HepG2 (cell line): Measurements from ENCODE around the gene SAMD8. TPM values are rescaled to one million over a fixed set of nuclear protein-coding genes. Genes with fewer than 3 reads are reported as not detected.

Experiments
- DBP ChIP-seq: sonication (generic); formaldehyde crosslinking; IDR thresholded peaks from 2 replicates; pipeline ENCODE4 v1.4.0; 2020; ENCODE audit warnings: missing genetic modification reagents; ENCODE audit errors: not compliant biosample characterization
- HNF4G ChIP-seq, 2 experiments: sonication (generic) in 1 of 2; formaldehyde crosslinking in 1 of 2; IDR thresholded peaks; 2 replicates each; pipeline versions ENCODE4 v1.4.0 to v1.6.1; 2011 to 2020; ENCODE audit warnings: borderline replicate concordance in 2 of 2, low read depth in 2 of 2, mild to moderate bottlenecking in 2 of 2, low read length in 1 of 2, missing genetic modification reagents in 1 of 2, moderate library complexity in 1 of 2
- KDM5B ChIP-seq: sonication (generic); formaldehyde crosslinking; IDR thresholded peaks from 2 replicates; pipeline ENCODE4 v1.4.0; 2020; ENCODE audit warnings: missing genetic modification reagents, mild to moderate bottlenecking, borderline replicate concordance
- RERE ChIP-seq: IDR thresholded peaks from 2 replicates; pipeline ENCODE4 v1.6.1; 2016; ENCODE audit warnings: low read depth, missing genetic modification reagents, missing compliant biosample characterization
- TCF12 ChIP-seq, 2 experiments: fragments of 450-650 bp in 1 of 2; sonication (generic) in 1 of 2; formaldehyde crosslinking in 1 of 2; IDR thresholded peaks; 2 replicates each; pipeline versions ENCODE4 v1.6.1 to v1.8.0; 2017 to 2022; ENCODE audit warnings: antibody characterized with exemption in 1 of 2, mild to moderate bottlenecking in 1 of 2, missing genetic modification reagents in 1 of 2, moderate library complexity in 1 of 2
- TCF7L2 ChIP-seq: IDR thresholded peaks from 2 replicates; pipeline ENCODE4 v1.6.1; 2011; ENCODE audit warnings: mild to moderate bottlenecking, low read depth, low read length, moderate library complexity
- ZBTB38 ChIP-seq: sonication (generic); formaldehyde crosslinking; IDR thresholded peaks from 2 replicates; pipeline ENCODE4 v1.5.1; 2020; ENCODE audit warnings: mild to moderate bottlenecking, missing genetic modification reagents
- ZFP36L1 ChIP-seq: sonication (generic); formaldehyde crosslinking; IDR thresholded peaks from 2 replicates; pipeline ENCODE4 v1.8.0; 2022; ENCODE audit warnings: mild to moderate bottlenecking, missing genetic modification reagents, moderate library complexity
- ZNF33B ChIP-seq: sonication (generic); formaldehyde crosslinking; IDR thresholded peaks from 2 replicates; pipeline ENCODE4 v1.5.1; 2020; ENCODE audit warnings: mild to moderate bottlenecking, missing genetic modification reagents
- ZNF574 ChIP-seq: sonication (generic); formaldehyde crosslinking; IDR thresholded peaks from 2 replicates; pipeline ENCODE4 v1.4.0; 2020; ENCODE audit warnings: missing genetic modification reagents
- ZNF687 ChIP-seq: sonication (generic); formaldehyde crosslinking; IDR thresholded peaks from 2 replicates; pipeline ENCODE4 v1.5.1; 2020; ENCODE audit warnings: mild to moderate bottlenecking, missing genetic modification reagents, moderate library complexity
- ZNF878 ChIP-seq: sonication (generic); formaldehyde crosslinking; IDR thresholded peaks from 2 replicates; pipeline ENCODE4 v1.8.1; 2023; ENCODE audit warnings: mild to moderate bottlenecking, missing genetic modification reagents, moderate library complexity
- ZNF891 ChIP-seq: sonication (generic); formaldehyde crosslinking; IDR thresholded peaks from 2 replicates; pipeline ENCODE4 v1.5.0; 2020; ENCODE audit warnings: mild to moderate bottlenecking, missing genetic modification reagents
- polyA plus RNA-seq, 8 experiments: library from polyadenylated mRNA; depleted of rRNA in 3 of 8; stranded (reverse) in 7 of 8; unstranded in 1 of 8; fragments of >200 nt; fragmentation: Illumina TruSeq in 4 of 8; extraction: Trizol in 4 of 8; gene quantifications; 2 replicates each; pipeline versions ENCODE4 v1.2.1 to v1.2.3, GENCODE V29; 2011 to 2016; ENCODE audit warnings: low read depth in 4 of 8, missing spikeins in 1 of 8, mixed read lengths in 1 of 8; ENCODE audit not compliant: insufficient read depth in 1 of 8
- total RNA-seq, 5 experiments: library from RNA; depleted of rRNA; stranded (reverse); fragments of >200 nt; fragmentation: Illumina TruSeq; extraction: Trizol; gene quantifications; 2 replicates each; pipeline ENCODE4 v1.2.3, GENCODE V29; 2016; ENCODE audit warnings: low read depth in 1 of 5

The SAMD8 gene
- total and polyA plus RNA-seq, 2 of the 13 experiments (the other 11 are each of a cell fraction or from before 2014, with no cell fraction given), result 10.4 to 13.2 TPM

GRCh38 chr10:75099952-75100763 lies 11.3 kb upstream of the SAMD8 start (continued):
- TF ChIP-seq ZNF891 (CRISPR knock-in tag) (no peak; the same call in 1 of the 2 replicates), HNF4G (IDR thresholded peaks at IDR 0.05; ENCODE audit: borderline replicate concordance, low read depth, low read length) (no peak), HNF4G (CRISPR knock-in tag; IDR thresholded peaks at IDR 0.05; ENCODE audit: borderline replicate concordance, low read depth) (no peak), TCF7L2 (no peak), ZNF687 (CRISPR knock-in tag) (peak; percentile 66), ZFP36L1 (CRISPR knock-in tag) (no peak), TCF12 (IDR thresholded peaks at IDR 0.05) (no peak), TCF12 (CRISPR knock-in tag; IDR thresholded peaks at IDR 0.05) (no peak), ZBTB38 (CRISPR knock-in tag) (no peak; the same call in 1 of the 2 replicates), RERE (CRISPR knock-in tag) (no peak), ZNF33B (CRISPR knock-in tag) (no peak), ZNF878 (CRISPR knock-in tag) (no peak), KDM5B (CRISPR knock-in tag) (peak; percentile 53; the same call in 1 of the 2 replicates), DBP (CRISPR knock-in tag) (no peak), ZNF574 (CRISPR knock-in tag) (no peak)
